Measurements from ENCODE around the gene SIX5.

DNA sequence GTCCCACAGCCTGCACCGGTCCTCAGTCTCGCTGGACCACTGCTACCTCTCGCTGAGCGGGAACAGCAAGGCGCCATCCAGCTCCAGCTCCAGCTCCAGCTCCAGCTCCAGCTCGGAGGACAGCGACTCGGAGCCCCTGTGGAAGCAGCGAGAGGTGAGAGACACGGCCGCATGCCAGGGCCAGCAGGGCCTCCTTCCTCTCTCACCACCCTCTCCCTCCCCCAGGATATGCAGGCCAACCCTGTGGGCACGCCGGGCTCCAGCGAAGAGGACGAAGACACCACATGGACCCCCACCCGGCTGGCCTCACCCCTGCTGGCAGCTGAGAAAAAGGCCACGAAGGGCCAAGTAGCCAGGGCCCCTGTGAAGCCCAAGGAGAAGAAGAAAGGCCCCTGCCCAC is 7.3 kb downstream of the SIX5 start:
- TF ChIP-seq, protein P1, sequence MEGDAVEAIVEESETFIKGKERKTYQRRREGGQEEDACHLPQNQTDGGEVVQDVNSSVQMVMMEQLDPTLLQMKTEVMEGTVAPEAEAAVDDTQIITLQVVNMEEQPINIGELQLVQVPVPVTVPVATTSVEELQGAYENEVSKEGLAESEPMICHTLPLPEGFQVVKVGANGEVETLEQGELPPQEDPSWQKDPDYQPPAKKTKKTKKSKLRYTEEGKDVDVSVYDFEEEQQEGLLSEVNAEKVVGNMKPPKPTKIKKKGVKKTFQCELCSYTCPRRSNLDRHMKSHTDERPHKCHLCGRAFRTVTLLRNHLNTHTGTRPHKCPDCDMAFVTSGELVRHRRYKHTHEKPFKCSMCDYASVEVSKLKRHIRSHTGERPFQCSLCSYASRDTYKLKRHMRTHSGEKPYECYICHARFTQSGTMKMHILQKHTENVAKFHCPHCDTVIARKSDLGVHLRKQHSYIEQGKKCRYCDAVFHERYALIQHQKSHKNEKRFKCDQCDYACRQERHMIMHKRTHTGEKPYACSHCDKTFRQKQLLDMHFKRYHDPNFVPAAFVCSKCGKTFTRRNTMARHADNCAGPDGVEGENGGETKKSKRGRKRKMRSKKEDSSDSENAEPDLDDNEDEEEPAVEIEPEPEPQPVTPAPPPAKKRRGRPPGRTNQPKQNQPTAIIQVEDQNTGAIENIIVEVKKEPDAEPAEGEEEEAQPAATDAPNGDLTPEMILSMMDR (conservative IDR thresholded peaks at IDR 0.05; ENCODE audit: low read depth, low read length), result no peak
- TF ChIP-seq EZH2 (IDR thresholded peaks at IDR 0.05; ENCODE audit: low read length, unreplicated experiment), result no peak
